ENCODE data around the gene DNAJC19. TPM values are rescaled to one million over a fixed set of nuclear protein-coding genes. Genes with fewer than 3 reads are reported as not detected.

The DNAJC19 gene
- total RNA-seq, 1 donor from 2014 or later: 36.5 TPM

GRCh38 chr3:180961087-180961486, 28.4 kb downstream of the DNAJC19 start:
- peaks cover 98% of the 10 kb centered on the region for H3K36me3 ChIP-seq
- intact Hi-C loops (cut with DNase I): no loop called here
- no peak overlapping the region for H3K27ac ChIP-seq
- no peak for DNase-seq
- H3K4me3 ChIP-seq: no peak overlapping the region
- no peak for ATAC-seq
- no peak for TF ChIP-seq CTCF (IDR thresholded peaks at IDR 0.05)
- H3K4me1 ChIP-seq: no peaks in the 10 kb centered on the region
- H3K9me3 ChIP-seq: no peaks in the 10 kb centered on the region
- H3K27me3 ChIP-seq (ENCODE audit: low read depth): no peaks in the 10 kb centered on the region

GRCh38 chr3:180959691-180960090, 29.8 kb downstream of the DNAJC19 start:
- Histone ChIP-seq H3K27me3 (ENCODE audit: low read depth) (no peaks in the 10 kb centered on the region), H3K36me3 (peaks cover 96% of the 10 kb centered on the region), H3K4me3 (no peak overlapping the region), H3K27ac (no peak overlapping the region), H3K9me3 (no peaks in the 10 kb centered on the region), H3K4me1 (no peaks in the 10 kb centered on the region)
- intact Hi-C loops (cut with DNase I): no loop called here
- no peak for TF ChIP-seq CTCF (IDR thresholded peaks at IDR 0.05)
- DNase-seq: no peak
- no peak for ATAC-seq

GRCh38 chr3:180947761-180948390, 41.7 kb downstream of the DNAJC19 start:
- no peak for TF ChIP-seq CTCF (IDR thresholded peaks at IDR 0.05)
- Histone ChIP-seq H3K27me3 (ENCODE audit: low read depth) (no peaks in the 10 kb centered on the region), H3K4me1 (no peaks in the 10 kb centered on the region), H3K4me3 (no peak overlapping the region), H3K9me3 (no peaks in the 10 kb centered on the region), H3K36me3 (peaks cover 74% of the 10 kb centered on the region), H3K27ac (no peak overlapping the region)
- no peak for ATAC-seq
- intact Hi-C loops (cut with DNase I): no loop called here
- no peak for DNase-seq

- no peak overlapping the region for H3K4me3 ChIP-seq
- DNase-seq: no peak
- intact Hi-C loops (cut with DNase I): no loop called here
Measured at GRCh38 chr3:180940826-180941225, 48.7 kb downstream of the DNAJC19 start.

GRCh38 chr3:180934638-180935037, 54.9 kb downstream of the DNAJC19 start:
- ATAC-seq: no peak
- H3K4me1 ChIP-seq: peaks cover 13% of the 10 kb centered on the region
- H3K9me3 ChIP-seq: no peaks in the 10 kb centered on the region
- DNase-seq: no peak
- H3K36me3 ChIP-seq: peaks cover 30% of the 10 kb centered on the region
- TF ChIP-seq CTCF (IDR thresholded peaks at IDR 0.05): no peak
- H3K27me3 ChIP-seq (ENCODE audit: low read depth): no peaks in the 10 kb centered on the region
- H3K4me3 ChIP-seq: no peak overlapping the region
- intact Hi-C loops (cut with DNase I): no loop called here
- H3K27ac ChIP-seq: no peak overlapping the region

More at GRCh38 chr3:180940826-180941225, 48.7 kb downstream of the DNAJC19 start:
- no peaks in the 10 kb centered on the region for H3K27me3 ChIP-seq (ENCODE audit: low read depth)
- H3K9me3 ChIP-seq: no peaks in the 10 kb centered on the region
- no peak for ATAC-seq
- H3K27ac ChIP-seq: no peak overlapping the region
- H3K36me3 ChIP-seq: peaks cover 46% of the 10 kb centered on the region
- no peaks in the 10 kb centered on the region for H3K4me1 ChIP-seq
- no peak for TF ChIP-seq CTCF (IDR thresholded peaks at IDR 0.05)

Other genes with a start within 250 kb of the DNAJC19 start
- gene FXR1, start 77.1 kb downstream of the DNAJC19 start, total RNA-seq: 103 TPM

Data from lower lobe of right lung (tissue), 2 donors.